Omental fat pad (tissue), 4 donors: Measurements from ENCODE around the gene GOLGA8O. TPM values are rescaled to one million over a fixed set of nuclear protein-coding genes. Genes with fewer than 3 reads are reported as not detected.
"Not testable (repeated sequence)": the region's sequence is repeated elsewhere in the genome, so short reads cannot be mapped to it uniquely, and the experiment has no call there.

Experiments
- ATAC-seq: fragments of 150-250 bp; one replicate; pipeline ENCODE4 v1.9.1; 2016; ENCODE audit warnings: mild to moderate bottlenecking, moderate library complexity; ENCODE audit not compliant: low FRiP score
- DNase-seq: peaks from one replicate; pipeline ENCODE4 v3.0.0-alpha.2; 2019; ENCODE audit warnings: low spot score
- total RNA-seq, 4 donors: library from RNA; depleted of rRNA; stranded (reverse); fragments of >200 nt; gene quantifications; one replicate each; pipeline ENCODE4 v1.1.0, GENCODE V29; 2016

The GOLGA8O gene, protein sequence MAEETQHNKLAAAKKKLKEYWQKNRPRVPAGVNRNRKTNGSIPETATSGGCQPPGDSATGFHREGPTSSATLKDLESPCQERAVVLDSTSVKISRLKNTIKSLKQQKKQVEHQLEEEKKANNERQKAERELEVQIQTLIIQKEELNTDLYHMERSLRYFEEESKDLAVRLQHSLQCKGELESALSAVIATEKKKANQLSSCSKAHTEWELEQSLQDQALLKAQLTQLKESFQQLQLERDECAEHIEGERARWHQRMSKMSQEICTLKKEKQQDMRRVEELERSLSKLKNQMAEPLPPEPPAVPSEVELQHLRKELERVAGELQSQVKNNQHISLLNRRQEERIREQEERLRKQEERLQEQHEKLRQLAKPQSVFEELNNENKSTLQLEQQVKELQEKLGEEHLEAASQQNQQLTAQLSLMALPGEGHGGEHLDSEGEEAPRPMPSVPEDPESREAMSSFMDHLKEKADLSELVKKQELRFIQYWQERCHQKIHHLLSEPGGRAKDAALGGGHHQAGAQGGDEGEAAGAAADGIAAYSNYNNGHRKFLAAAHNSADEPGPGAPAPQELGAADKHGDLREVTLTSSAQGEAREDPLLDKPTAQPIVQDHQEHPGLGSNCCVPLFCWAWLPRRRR
- total RNA-seq = under 1 TPM in 1 of 4 donors, not detected in 3; 0.24 TPM

DNA sequence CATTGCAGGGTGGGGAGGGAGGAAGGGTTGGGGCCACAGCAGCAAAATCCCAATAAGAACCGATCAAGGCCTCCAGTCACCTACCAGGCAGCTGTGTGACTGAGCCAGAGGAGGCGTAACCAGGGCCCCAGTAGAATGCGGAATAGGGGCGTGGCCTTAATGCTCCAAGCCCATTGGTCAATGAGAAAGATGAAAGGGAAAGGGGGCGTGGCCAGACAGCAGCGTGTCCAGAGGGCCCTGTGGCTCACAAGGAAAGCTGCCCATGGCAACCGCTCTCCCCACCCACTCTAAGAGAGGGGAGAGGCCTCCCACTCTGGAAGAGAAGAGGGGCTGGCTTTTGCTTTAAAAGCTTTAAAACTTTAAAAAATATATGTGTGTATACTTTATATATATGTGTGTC lies at the start of gene GOLGA8O:
GOLGA8O (minus strand) TSS at position 101 of the 400 bp plus-strand sequence; CDS start at position 3, 98 bp downstream.
- ATAC-seq, DNase-seq: not testable (repeated sequence)

DNA sequence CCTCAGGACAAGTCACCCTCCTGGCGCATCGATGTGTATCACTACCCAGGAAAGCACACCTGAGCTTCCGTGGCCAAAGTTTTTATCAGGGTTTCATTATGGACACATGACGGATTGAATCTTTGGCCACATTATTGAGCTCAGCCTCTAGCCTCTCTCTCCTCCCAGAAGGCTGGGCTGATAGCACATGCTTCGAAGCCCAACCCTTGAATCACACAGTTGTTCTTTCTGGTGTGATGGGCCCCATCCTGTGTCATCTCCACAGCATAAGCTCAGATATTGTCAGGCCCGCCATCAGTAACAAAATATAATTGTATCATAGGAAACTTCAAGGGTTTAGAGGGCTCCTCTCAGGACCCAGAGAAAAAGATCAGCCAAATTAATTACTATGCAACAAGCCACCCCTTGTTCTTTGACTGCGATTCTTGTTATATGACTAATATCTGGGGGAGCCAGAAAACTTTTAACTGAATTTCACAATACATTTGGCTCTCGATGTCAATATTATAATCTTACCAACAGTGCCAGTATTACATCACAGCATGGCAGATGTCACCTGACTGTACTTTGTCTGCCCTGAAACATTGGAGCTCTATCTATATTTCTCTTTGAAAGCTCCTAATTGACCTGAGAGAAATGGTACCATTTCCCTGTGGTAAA lies 48.8 kb upstream of the GOLGA8O start:
- not testable (repeated sequence) for DNase-seq
- peak; percentile 85 for ATAC-seq

DNA sequence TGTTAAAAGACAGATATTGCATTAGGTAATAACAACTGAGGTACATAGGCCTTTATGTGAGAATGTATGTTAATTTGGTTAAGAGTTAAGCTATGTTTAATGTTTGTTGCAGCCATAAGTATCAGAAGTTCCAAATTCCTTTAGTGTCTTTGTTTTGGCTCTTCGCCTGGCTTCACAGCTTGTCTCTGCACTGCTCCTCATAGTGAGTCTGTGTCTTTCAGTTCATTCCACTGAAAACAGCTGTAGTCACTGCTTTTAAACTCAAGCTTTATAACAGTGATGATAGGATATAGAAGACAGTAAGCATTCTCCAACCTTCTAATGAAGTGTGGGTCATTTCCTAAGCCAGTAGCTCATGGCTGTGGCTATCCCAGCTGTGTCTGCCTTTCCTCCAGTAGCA lies 47.5 kb upstream of the GOLGA8O start:
- not testable (repeated sequence) for ATAC-seq, DNase-seq

DNA sequence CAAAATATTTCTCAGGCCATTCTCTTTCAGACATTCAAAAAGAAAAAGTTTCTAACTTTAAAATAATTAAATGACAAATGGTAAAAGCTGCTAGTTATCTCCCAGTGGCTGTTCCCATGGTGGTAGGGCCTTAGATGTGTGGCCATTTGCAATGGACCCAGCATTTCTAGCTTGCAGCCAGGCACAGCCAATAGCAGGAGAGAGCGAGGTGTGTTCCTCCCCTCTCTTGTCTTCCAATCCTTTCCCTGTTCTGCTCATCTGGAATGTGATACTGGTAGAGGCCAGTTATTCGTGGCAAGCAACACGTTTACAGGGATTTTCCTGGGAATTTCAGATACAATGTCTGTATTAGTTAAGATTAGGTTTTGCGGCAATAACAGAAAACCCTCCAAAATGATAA lies 37.3 kb upstream of the GOLGA8O start:
- not testable (repeated sequence) for ATAC-seq, DNase-seq

DNA sequence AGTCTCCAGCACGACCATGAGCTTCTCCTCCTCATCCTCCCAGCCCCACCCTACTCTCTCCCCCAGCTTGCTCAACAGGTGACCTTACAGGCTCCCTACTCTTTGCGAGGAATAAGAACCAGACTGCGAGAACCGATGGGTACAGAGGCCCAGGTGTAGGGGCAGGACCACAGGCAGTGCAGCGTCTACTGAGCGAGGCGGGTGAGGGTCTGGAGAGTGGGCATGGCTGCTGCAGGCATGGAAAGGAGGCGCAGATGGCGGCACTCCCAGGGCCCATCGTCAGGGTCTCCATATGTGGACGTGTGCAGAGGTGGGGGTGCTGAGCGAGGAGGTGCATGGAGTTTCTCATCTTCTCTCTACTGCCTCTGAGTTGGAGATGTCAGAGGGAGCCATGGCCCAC lies 31.0 kb upstream of the GOLGA8O start:
- not testable (repeated sequence) for ATAC-seq, DNase-seq

DNA sequence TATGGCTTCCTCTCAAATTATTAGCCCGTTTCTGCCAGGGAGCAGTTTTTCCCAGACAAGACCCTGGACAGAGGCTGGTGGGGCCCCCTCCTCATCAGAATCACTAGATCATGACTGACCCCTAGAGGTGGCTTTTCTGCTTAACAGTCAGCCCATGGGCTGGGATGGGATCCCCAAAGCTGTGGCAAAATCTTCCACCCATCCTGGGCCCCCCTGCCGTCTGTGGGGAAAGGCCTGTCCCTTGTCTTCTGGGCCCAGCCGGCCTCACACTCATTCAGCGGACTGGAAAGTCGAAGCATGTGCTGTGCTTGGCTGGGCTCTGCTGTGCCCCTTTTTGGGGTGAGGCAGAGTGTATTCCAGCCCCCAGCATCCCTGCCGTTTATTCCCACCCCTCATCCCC lies 27.9 kb upstream of the GOLGA8O start:
- not testable (repeated sequence) for DNase-seq, ATAC-seq

DNA sequence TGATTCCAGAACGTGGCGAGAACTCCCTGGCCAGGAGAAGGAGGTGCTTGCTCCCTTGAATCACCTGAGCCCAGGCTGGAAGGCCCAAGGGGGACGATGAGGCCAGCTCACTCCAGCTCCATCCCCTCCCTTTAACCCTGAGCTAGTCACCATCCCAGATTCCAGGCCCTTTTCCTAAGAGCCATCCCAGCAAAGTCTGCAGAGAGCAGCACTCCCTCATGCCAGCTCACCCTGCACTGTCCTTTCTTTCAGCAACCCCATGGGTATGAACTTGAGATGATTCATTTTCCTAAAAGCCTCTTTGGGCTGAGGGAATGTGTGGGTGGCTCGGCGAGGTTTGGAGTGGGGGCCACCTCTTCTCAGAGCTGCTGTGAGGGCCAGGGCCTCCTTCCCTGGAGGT lies 26.2 kb upstream of the GOLGA8O start:
- not testable (repeated sequence) for ATAC-seq

DNA sequence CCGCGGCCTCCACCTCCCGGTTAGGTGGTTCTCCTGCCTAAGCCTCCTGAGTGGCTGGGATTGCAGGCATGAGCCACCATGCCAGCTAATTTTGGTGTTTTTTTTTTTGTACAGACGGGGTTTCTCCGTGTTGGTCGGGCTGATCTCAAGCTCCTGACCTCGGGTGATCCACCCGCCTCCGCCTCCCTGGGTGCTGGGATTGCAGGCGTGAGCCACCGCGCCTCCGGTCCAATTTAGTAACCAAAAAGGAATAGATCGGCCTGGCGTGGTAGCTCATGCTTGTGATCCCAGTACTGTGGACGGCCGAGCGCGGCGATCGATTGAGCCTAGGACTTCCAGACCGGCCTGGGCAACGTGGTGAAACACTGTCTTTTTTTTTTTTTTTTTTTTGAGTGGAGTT lies 12.6 kb upstream of the GOLGA8O start:
- not testable (repeated sequence) for DNase-seq, ATAC-seq

More for the DNA sequence above, 26.2 kb upstream of the GOLGA8O start:
- not testable (repeated sequence) for DNase-seq

DNA sequence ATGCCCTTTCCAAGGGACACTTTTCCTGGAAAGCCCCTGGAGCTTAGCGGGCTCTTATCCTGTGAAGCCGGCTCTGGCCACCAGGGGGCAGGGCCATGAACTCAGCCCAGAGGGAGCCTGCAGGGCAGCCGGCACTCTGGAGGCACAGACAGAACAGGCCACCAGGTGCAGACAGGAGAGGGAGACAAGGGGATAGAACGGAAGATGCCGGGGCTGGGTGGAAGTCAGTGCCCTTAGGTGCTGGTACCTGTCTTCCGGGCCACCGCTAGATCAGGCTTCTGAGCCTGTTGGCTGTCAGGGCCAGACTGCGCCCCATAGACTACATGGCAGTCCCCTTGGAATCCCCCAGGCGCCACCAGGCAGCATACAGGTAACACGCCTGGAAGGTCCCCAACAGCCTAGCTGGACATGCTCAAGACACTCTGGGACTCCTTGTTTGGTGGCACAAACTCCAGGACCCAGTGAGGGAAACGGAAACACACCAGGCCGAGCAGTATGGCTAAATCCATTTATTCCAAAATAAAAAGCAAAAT lies 14.9 kb downstream of the GOLGA8O start:
- not testable (repeated sequence) for ATAC-seq, DNase-seq

DNA sequence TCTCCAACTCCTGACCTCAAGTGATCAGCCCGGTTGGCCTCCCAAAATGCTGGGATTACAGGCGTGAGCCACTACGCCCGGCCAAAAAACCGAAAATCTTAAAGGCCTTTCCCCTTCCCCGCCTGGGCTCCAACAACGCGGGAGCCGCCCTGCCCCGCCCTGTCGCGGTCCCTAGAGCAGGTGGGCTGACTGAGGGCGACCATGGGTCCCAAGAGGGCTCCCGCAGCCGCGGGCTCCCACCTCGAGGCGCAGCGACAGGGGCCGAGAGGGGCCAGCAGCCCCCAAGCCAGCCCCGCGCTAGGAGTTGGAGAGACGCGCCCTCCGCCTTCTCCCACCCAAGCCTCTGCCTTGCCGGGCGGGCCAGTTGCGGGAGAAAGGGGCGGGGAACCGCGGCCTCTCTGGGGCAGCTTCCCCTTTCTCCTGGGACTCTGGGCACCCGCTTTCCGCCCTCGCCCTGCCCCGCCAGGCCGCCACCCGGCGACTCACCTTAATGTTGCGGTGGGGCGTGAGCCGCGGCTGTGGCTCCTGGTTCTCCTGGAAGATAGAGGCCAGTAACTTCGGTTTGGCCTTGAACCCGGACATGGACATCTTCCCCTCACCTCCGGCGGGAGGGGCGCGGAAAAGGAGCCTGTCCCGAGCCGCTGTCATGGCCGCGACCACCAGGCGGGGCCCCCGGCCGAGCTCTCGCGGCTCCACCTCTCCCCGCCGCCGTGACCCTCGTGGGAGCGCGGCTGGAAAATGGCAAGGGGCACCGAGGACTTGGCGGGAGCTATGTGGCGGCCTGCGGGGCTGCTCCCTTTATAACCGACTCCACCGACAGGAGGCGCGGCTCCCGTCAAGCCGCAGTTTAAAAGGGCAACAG lies 21.1 kb downstream of the GOLGA8O start:
- peak; percentile 80 for ATAC-seq
- not testable (repeated sequence) for DNase-seq

DNA sequence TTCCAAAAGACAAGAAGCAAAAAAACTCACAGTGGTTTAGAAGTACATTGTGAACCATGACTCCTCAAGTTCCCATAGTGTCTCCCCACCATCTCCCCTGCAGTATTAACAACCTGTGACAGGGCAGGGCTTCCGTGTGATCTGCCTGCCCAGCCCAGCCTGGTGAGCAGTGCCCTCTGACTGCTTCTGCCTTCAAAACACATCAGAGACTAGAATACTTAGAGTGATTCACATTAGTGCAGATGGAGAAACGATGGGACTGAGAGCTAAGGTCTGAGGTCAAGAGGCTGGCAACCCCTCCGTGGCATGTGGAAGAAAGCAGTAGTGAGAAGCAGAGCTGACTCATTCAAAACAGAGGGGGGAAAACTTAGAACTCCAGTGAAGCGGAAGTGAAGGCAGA lies 27.8 kb downstream of the GOLGA8O start:
- DNase-seq = not testable (repeated sequence)
- ATAC-seq = peak; percentile 66

DNA sequence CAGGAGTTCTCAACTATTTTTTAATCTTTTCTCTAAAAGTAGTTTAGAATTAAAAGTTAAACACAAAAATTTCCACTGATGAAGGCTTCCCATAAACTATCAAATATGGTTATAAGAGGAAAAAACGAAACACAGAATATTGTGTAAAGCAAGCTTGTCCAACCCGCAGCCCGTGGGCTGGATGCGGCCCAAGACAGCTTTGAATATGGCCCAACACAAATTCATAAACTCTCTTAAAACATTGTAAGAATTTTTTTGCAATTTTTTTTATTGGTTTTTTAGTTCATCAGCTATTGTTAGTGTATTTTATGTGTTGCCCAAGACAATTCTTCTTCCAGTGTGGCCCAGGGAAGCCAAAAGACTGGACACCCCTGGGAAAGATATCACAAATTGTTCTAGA lies 28.9 kb downstream of the GOLGA8O start:
- not testable (repeated sequence) for ATAC-seq, DNase-seq

DNA sequence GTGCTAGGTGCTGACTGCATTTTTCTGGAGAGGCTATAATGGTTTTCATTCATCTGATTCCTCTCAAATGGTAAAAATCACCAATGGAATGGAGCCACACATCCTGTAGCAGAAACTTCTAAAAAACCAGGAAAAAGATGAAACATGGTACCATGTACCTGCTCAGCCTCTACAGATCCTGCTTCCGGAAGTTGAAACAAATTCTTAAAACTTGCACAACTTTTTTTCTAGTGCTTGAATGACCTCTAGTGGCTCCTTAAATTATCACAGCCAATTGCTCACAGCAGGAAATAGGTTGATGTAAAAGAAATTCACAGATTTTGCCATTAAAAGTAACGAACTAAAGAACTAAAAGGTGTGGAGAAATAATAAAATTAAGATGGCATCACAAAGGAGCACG lies 47.5 kb downstream of the GOLGA8O start:
- not testable (repeated sequence) for ATAC-seq, DNase-seq

DNA sequence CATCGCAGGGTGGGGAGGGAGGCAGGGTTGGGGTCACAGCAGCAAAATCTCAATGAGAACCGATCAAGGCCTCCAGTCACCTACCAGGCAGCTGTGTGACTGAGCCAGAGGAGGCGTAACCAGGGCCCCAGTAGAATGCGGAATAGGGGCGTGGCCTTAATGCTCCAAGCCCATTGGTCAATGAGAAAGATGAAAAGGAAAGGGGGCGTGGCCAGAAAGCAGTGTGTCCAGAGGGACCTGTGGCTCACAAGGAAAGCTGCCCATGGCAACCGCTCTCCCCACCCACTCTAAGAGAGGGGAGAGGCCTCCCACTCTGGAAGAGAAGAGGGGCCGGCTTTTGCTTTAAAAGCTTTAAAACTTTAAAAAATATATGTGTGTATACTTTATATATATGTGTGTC lies 52.2 kb downstream of the GOLGA8O start, which contains the start of gene GOLGA8K:
GOLGA8K (minus strand) TSS at position 101 of the 400 bp plus-strand sequence; CDS start at position 3, 98 bp downstream.
- ATAC-seq, DNase-seq: not testable (repeated sequence)

DNA sequence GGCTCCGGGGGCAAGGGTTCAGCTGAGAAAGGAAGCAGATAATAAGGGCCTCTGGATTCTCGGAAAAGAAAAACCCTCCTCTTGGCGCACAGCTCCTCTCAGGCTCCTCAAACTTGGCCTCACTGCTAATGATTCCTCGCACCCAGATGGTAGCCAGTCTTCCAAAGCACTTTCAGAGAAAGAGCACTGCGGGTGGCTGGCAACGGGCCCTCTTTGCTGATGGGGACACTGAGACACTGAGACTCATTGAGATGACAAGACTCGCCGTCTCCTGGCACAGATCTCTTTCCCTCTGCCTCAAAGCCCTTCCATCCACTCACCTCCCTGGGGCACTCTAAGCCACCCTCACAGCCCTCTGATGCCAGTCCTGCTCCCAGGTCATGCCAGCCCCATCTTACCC lies 58.9 kb downstream of the GOLGA8O start:
- ATAC-seq, DNase-seq: not testable (repeated sequence)
